Stomach (tissue), 4 donors: ENCODE results near the gene NEMP2.

Experiments
- POLR2A ChIP-seq, 4 donors: fragments of 450-650 bp; IDR thresholded peaks; one replicate each; pipeline ENCODE4 v1.6.1; 2016; ENCODE audit warnings: antibody characterized with exemption in 4 of 4, control low read depth in 2 of 4, mild to moderate bottlenecking in 1 of 4, moderate library complexity in 1 of 4
- POLR2AphosphoS5 ChIP-seq, 3 donors: sonication (generic); formaldehyde crosslinking; IDR thresholded peaks; one replicate each; pipeline ENCODE4 v1.6.1; 2016; ENCODE audit warnings: antibody characterized with exemption in 3 of 3

GRCh38 chr2:190504912-190505311, 29.6 kb downstream of the NEMP2 start:
- TF ChIP-seq POLR2AphosphoS5 (IDR thresholded peaks at IDR 0.05), result no peak
- no peak for TF ChIP-seq POLR2A (IDR thresholded peaks at IDR 0.05)
